Muscle layer of duodenum (tissue), 2 donors: ENCODE measurements around the gene LYPD5.

Experiments
- H3K27ac ChIP-seq: one replicate; pipeline ENCODE4 v1.7.0; 2013; ENCODE audit warnings: mild to moderate bottlenecking, low read length
- H3K27me3 ChIP-seq: one replicate; pipeline ENCODE4 v1.7.0; 2013; ENCODE audit warnings: low read depth, mild to moderate bottlenecking, control low read depth, low read length
- H3K36me3 ChIP-seq, 2 donors: one replicate each; pipeline ENCODE4 v1.7.0; 2013; ENCODE audit warnings: low read length in 2 of 2, control low read depth in 1 of 2, mild to moderate bottlenecking in 1 of 2; ENCODE audit not compliant: insufficient read depth in 2 of 2, control insufficient read depth in 1 of 2
- H3K4me1 ChIP-seq, 2 donors: one replicate each; pipeline ENCODE4 v1.7.0; 2013; ENCODE audit warnings: low read length in 2 of 2, mild to moderate bottlenecking in 2 of 2, control low read depth in 1 of 2, moderate library complexity in 1 of 2; ENCODE audit not compliant: insufficient read depth in 2 of 2, control insufficient read depth in 1 of 2
- H3K4me3 ChIP-seq, 2 donors: one replicate each; pipeline ENCODE4 v1.7.0; 2013; ENCODE audit warnings: low read length in 2 of 2, low read depth in 1 of 2, mild to moderate bottlenecking in 1 of 2
- H3K9me3 ChIP-seq, 2 donors: one replicate each; pipeline ENCODE4 v1.7.0; 2013; ENCODE audit warnings: low read length in 2 of 2, control low read depth in 1 of 2, mild to moderate bottlenecking in 1 of 2; ENCODE audit not compliant: control insufficient read depth in 1 of 2
- donor health status: healthy.

The LYPD5 gene

GRCh38 chr19:43784241-43784980 lies 17.8 kb downstream of the LYPD5 start:
- H3K4me1 ChIP-seq = peaks cover 5 to 9% of the 10 kb centered on the region in 2 donors
- H3K4me3 ChIP-seq = no peak overlapping the region
- no peaks in the 10 kb centered on the region for H3K36me3 ChIP-seq
- peak overlapping the region; percentile 16 for H3K27ac ChIP-seq
- no peaks in the 10 kb centered on the region for H3K27me3 ChIP-seq
- no peaks in the 10 kb centered on the region for H3K9me3 ChIP-seq

GRCh38 chr19:43783636-43784035 lies 18.6 kb downstream of the LYPD5 start:
- no peak overlapping the region for H3K4me3 ChIP-seq
- H3K27ac ChIP-seq = peak overlapping the region; percentile 16
- H3K36me3 ChIP-seq = no peaks in the 10 kb centered on the region
- H3K27me3 ChIP-seq = no peaks in the 10 kb centered on the region
- H3K9me3 ChIP-seq = no peaks in the 10 kb centered on the region
- H3K4me1 ChIP-seq = peaks cover 5 to 16% of the 10 kb centered on the region in 2 donors

- H3K27me3 ChIP-seq = no peaks in the 10 kb centered on the region
Observed at GRCh38 chr19:43782689-43783231, 19.5 kb downstream of the LYPD5 start.

GRCh38 chr19:43782311-43782660 lies 20.0 kb downstream of the LYPD5 start:
- Histone ChIP-seq H3K36me3 (no peaks in the 10 kb centered on the region), H3K27me3 (no peaks in the 10 kb centered on the region), H3K4me1 (peaks cover 5 to 24% of the 10 kb centered on the region in 2 donors), H3K4me3 (no peak overlapping the region), H3K27ac (no peak overlapping the region), H3K9me3 (no peaks in the 10 kb centered on the region)

More at GRCh38 chr19:43782689-43783231, 19.5 kb downstream of the LYPD5 start:
- H3K4me1 ChIP-seq = peaks cover 5 to 19% of the 10 kb centered on the region in 2 donors
- H3K27ac ChIP-seq = no peak overlapping the region
- no peaks in the 10 kb centered on the region for H3K9me3 ChIP-seq
- no peak overlapping the region for H3K4me3 ChIP-seq
- H3K36me3 ChIP-seq = no peaks in the 10 kb centered on the region

GRCh38 chr19:43781630-43782310 lies 20.5 kb downstream of the LYPD5 start:
- H3K27me3 ChIP-seq = no peaks in the 10 kb centered on the region
- H3K9me3 ChIP-seq = no peaks in the 10 kb centered on the region
- H3K4me1 ChIP-seq = peaks cover 5 to 26% of the 10 kb centered on the region in 2 donors
- no peak overlapping the region for H3K4me3 ChIP-seq
- no peaks in the 10 kb centered on the region for H3K36me3 ChIP-seq
- no peak overlapping the region for H3K27ac ChIP-seq

- Histone ChIP-seq H3K4me1 (peaks cover 5 to 26% of the 10 kb centered on the region in 2 donors), H3K4me3 (peak within 1 kb of the TSS in 1 of 2 donors; percentile 26)
Observed at GRCh38 chr19:43780706-43781525, 21.3 kb downstream of the LYPD5 start, which contains the start of gene KCNN4. KCNN4 (minus strand) TSS chr19:43780973; CDS start chr19:43780861, 112 bp downstream.

GRCh38 chr19:43779820-43780219 lies 22.4 kb downstream of the LYPD5 start:
- Histone ChIP-seq H3K27me3 (no peaks in the 10 kb centered on the region), H3K36me3 (no peaks in the 10 kb centered on the region), H3K9me3 (no peaks in the 10 kb centered on the region), H3K4me1 (peaks cover 6 to 29% of the 10 kb centered on the region in 2 donors), H3K27ac (peak overlapping the region; percentile 53), H3K4me3 (peak overlapping the region in 1 of 2 donors; percentile 26)

More at GRCh38 chr19:43780706-43781525, 21.3 kb downstream of the LYPD5 start, which contains the start of gene KCNN4:
- Histone ChIP-seq H3K36me3 (no peaks in the 10 kb centered on the region), H3K9me3 (no peaks in the 10 kb centered on the region), H3K27me3 (no peaks in the 10 kb centered on the region), H3K27ac (peak within 1 kb of the TSS; percentile 53)

- Histone ChIP-seq H3K27me3 (no peaks in the 10 kb centered on the region), H3K4me3 (peak overlapping the region in 1 of 2 donors; percentile 26), H3K9me3 (no peaks in the 10 kb centered on the region), H3K4me1 (peaks cover 6 to 29% of the 10 kb centered on the region in 2 donors), H3K36me3 (no peaks in the 10 kb centered on the region), H3K27ac (peak overlapping the region; percentile 53)
Observed at GRCh38 chr19:43779147-43779819, 23.0 kb downstream of the LYPD5 start.

- Histone ChIP-seq H3K27ac (no peak overlapping the region), H3K9me3 (no peaks in the 10 kb centered on the region), H3K27me3 (no peaks in the 10 kb centered on the region), H3K36me3 (no peaks in the 10 kb centered on the region), H3K4me1 (peaks cover 3 to 34% of the 10 kb centered on the region in 2 donors), H3K4me3 (no peak overlapping the region)
Observed at GRCh38 chr19:43778651-43779050, 23.6 kb downstream of the LYPD5 start.

- Histone ChIP-seq H3K27ac (no peak overlapping the region), H3K27me3 (no peaks in the 10 kb centered on the region), H3K9me3 (no peaks in the 10 kb centered on the region), H3K4me3 (no peak overlapping the region), H3K4me1 (peaks cover 3 to 34% of the 10 kb centered on the region in 2 donors), H3K36me3 (no peaks in the 10 kb centered on the region)
Observed at GRCh38 chr19:43777163-43777695, 25.0 kb downstream of the LYPD5 start.
